Endothelial cell of umbilical vein (primary cell): ENCODE data around the gene DPF3. TPM values are rescaled to one million over a fixed set of nuclear protein-coding genes. Genes with fewer than 3 reads are reported as not detected.

Experiments used
- BruUV-seq: library from RNA; stranded (reverse); fragments of 400-500 nt; replicated peaks from 2 replicates; lab custom pipeline; 2021; lab: Mats Ljungman, UMichigan
- CTCF ChIA-PET: fragments of 300-600, 350-600 bp; sonication (Branson Sonifier 250); formaldehyde crosslinking; loops from one replicate; lab custom pipeline; 2021; ENCODE audit warnings: antibody characterized with exemption, inconsistent platforms; lab: Charles Lee
- POLR2A ChIA-PET: fragments of 300-600, 350-600 bp; sonication (Branson Sonifier 250); formaldehyde crosslinking; loops from one replicate; lab custom pipeline; 2021; ENCODE audit warnings: antibody characterized with exemption, inconsistent platforms; lab: Charles Lee
- DNase-seq: peaks from one replicate; pipeline ENCODE4 v3.0.0-alpha.2; 2011; ENCODE audit warnings: low read depth, low spot score
- FAIRE-seq: peaks from 2 replicates; lab custom pipeline; 2011; peaks lifted over from hg19 to GRCh38; lab: Jason Lieb, UNC
- H2AFZ ChIP-seq: 2 replicates; pipeline ENCODE4 v1.6.0; 2012; ENCODE audit warnings: low read depth, low read length, control low read depth, inconsistent platforms
- H3K27ac ChIP-seq: 2 replicates; pipeline ENCODE4 v1.5.1; 2011; ENCODE audit warnings: low read depth, mild to moderate bottlenecking, control low read depth, low read length, moderate library complexity; ENCODE audit not compliant: insufficient read depth
- H3K27me3 ChIP-seq, 2 experiments: 2 replicates each; pipeline versions ENCODE4 v1.6.0 to v1.6.1; 2011; ENCODE audit warnings: low read length in 2 of 2, mixed read lengths in 1 of 2; ENCODE audit not compliant: control insufficient read depth in 2 of 2, insufficient read depth in 2 of 2
- H3K36me3 ChIP-seq, 2 experiments: 2 replicates in 1 of 2; 3 replicates in 1 of 2; pipeline ENCODE4 v1.5.1; 2011; ENCODE audit warnings: low read length in 2 of 2, mild to moderate bottlenecking in 1 of 2, moderate library complexity in 1 of 2; ENCODE audit not compliant: control insufficient read depth in 2 of 2, insufficient read depth in 2 of 2; ENCODE audit errors: extremely low read depth in 1 of 2
- H3K4me1 ChIP-seq: 3 replicates; pipeline ENCODE4 v1.5.1; 2011; ENCODE audit warnings: mild to moderate bottlenecking, low read length; ENCODE audit not compliant: control insufficient read depth, insufficient read depth; ENCODE audit errors: extremely low read depth
- H3K4me2 ChIP-seq: 2 replicates; pipeline ENCODE4 v1.6.1; 2011; ENCODE audit warnings: low read length, control low read depth, mixed read lengths; ENCODE audit not compliant: insufficient read depth
- H3K4me3 ChIP-seq, 3 experiments: fragments of 200-600 bp in 1 of 3; sonication (generic), shearing (Covaris generic) in 1 of 3; replicated peaks in 1 of 3; 2 replicates each; pipeline ENCODE4 v1.5.1; 2011 to 2016; ENCODE audit warnings: control low read depth in 3 of 3, low read length in 3 of 3, mild to moderate bottlenecking in 2 of 3, inconsistent platforms in 1 of 3, low read depth in 1 of 3, moderate library complexity in 1 of 3; ENCODE audit not compliant: insufficient read depth in 1 of 3
- H3K79me2 ChIP-seq: 2 replicates; pipeline ENCODE4 v1.6.0; 2012; ENCODE audit warnings: low read length, inconsistent platforms; ENCODE audit not compliant: control insufficient read depth, insufficient read depth
- H3K9ac ChIP-seq: replicated peaks from 2 replicates; pipeline ENCODE3; 2011; ENCODE audit warnings: low read length, control low read depth; ENCODE audit not compliant: insufficient read depth; ENCODE audit errors: extremely low read depth
- H3K9me1 ChIP-seq: replicated peaks from 3 replicates; pipeline ENCODE4 v1.6.0; 2011; ENCODE audit warnings: mild to moderate bottlenecking, low read length; ENCODE audit not compliant: control insufficient read depth, insufficient read depth; ENCODE audit errors: extremely low read depth
- H3K9me3 ChIP-seq: replicated peaks from 2 replicates; pipeline ENCODE4 v1.5.1; 2012; ENCODE audit warnings: low read length, inconsistent platforms; ENCODE audit not compliant: control insufficient read depth, insufficient read depth
- H4K20me1 ChIP-seq: replicated peaks from 2 replicates; pipeline ENCODE3; 2011; ENCODE audit warnings: mild to moderate bottlenecking, low read length; ENCODE audit not compliant: control insufficient read depth, insufficient read depth; ENCODE audit errors: extremely low read depth
- CTCF ChIP-seq, 2 donors: IDR thresholded peaks; 1 replicate in 1 of 2; 2 replicates in 1 of 2; pipeline ENCODE4 v1.5.1; 2011; ENCODE audit warnings: low read length in 2 of 2, mild to moderate bottlenecking in 2 of 2, moderate library complexity in 2 of 2, control low read depth in 1 of 2, inconsistent platforms in 1 of 2, low read depth in 1 of 2; ENCODE audit not compliant: insufficient read depth in 1 of 2; ENCODE audit errors: extremely low read depth in 1 of 2
- EZH2 ChIP-seq: IDR thresholded peaks from 2 replicates; pipeline ENCODE4 v1.6.1; 2012; ENCODE audit warnings: borderline replicate concordance, low read depth, mild to moderate bottlenecking, moderate library complexity, low read length, inconsistent platforms; ENCODE audit not compliant: severe bottlenecking
- FOS ChIP-seq: IDR thresholded peaks from 2 replicates; pipeline ENCODE4 v1.6.1; 2011; ENCODE audit warnings: mild to moderate bottlenecking, low read length, moderate library complexity, borderline replicate concordance; ENCODE audit not compliant: insufficient read depth
- GATA2 ChIP-seq: IDR thresholded peaks from 2 replicates; pipeline ENCODE4 v1.7.0; 2011; ENCODE audit warnings: low read depth, mild to moderate bottlenecking, moderate library complexity, mixed read lengths, low read length; ENCODE audit not compliant: insufficient read length, insufficient read depth
- JUN ChIP-seq: IDR thresholded peaks from 2 replicates; pipeline ENCODE4 v1.6.1; 2011; ENCODE audit warnings: borderline replicate concordance, low read depth; ENCODE audit not compliant: insufficient read length, insufficient read depth
- MAX ChIP-seq: IDR thresholded peaks from 2 replicates; pipeline ENCODE4 v1.6.1; 2011; ENCODE audit not compliant: insufficient read depth, insufficient read length
- MYC ChIP-seq: IDR thresholded peaks from one replicate; pipeline ENCODE4 v1.6.1; 2011; ENCODE audit warnings: mild to moderate bottlenecking, low read depth, low read length
- POLR2A ChIP-seq: IDR thresholded peaks from 2 replicates; pipeline ENCODE4 v1.6.1; 2012; ENCODE audit warnings: low read depth, mild to moderate bottlenecking, control low read depth, low read length
- POLR2AphosphoS5 ChIP-seq: IDR thresholded peaks from 2 replicates; pipeline ENCODE4 v1.6.1; 2012; ENCODE audit warnings: low read depth, mild to moderate bottlenecking, control low read depth, low read length, moderate library complexity; ENCODE audit not compliant: insufficient read depth
- dilution Hi-C: fragments of 300-500 bp; cut with MboI; formaldehyde crosslinking; loops from one replicate; pipeline ENCODE4 v1.15.0; 2019; ENCODE audit warnings: low sequenced_read_pairs; ENCODE audit not compliant: extremely low pct_ligation_motif_present
- intact Hi-C: fragments of 100-400 bp; cut with micrococcal nuclease; formaldehyde crosslinking; loops from one replicate; pipeline ENCODE4 v1.10.0; 2022
- polyA plus RNA-seq, 4 experiments: library from polyadenylated mRNA; depleted of rRNA in 3 of 4; stranded (reverse) in 3 of 4; unstranded in 1 of 4; fragments of >200 nt; gene quantifications; 2 replicates each; pipeline versions ENCODE4 v1.2.1 to v1.2.3, GENCODE V29; 2011 to 2012; ENCODE audit warnings: missing spikeins in 1 of 4
- total RNA-seq: library from RNA; stranded (reverse); gene quantifications from 2 replicates; pipeline ENCODE4 v1.2.3, GENCODE V29; 2021

DPF3 gene
- total and polyA plus RNA-seq, 2 donors (not counting 3 experiments of a cell fraction or from before 2014, with no cell fraction given): 2.4 to 3.5 TPM

GRCh38 chr14:72722201-72722785 is 171.6 kb downstream of the DPF3 start:
- DNase-seq (no peak), FAIRE-seq (no peak)
- no peaks in the 10 kb centered on the region for H3K27me3 ChIP-seq
- peaks cover 3% of the 10 kb centered on the region for H3K4me1 ChIP-seq
- no peaks in the 10 kb centered on the region for H3K9me3 ChIP-seq
- intact Hi-C loops: no loop called here
- no peak overlapping the region for H3K4me3 ChIP-seq
- no peaks in the 10 kb centered on the region for H3K36me3 ChIP-seq
- no peaks in the 10 kb centered on the region for H4K20me1 ChIP-seq
- dilution Hi-C loops: no loop called here
- H3K4me2 ChIP-seq: no peak overlapping the region
- CTCF ChIA-PET: no interaction called here
- no peak overlapping the region for H3K9ac ChIP-seq
- no peak overlapping the region for H3K27ac ChIP-seq
- no peaks in the 10 kb centered on the region for H3K9me1 ChIP-seq
- H3K79me2 ChIP-seq: no peaks in the 10 kb centered on the region
- POLR2A ChIA-PET: no interaction called here
- TF ChIP-seq CTCF (IDR thresholded peaks at IDR 0.05; ENCODE audit: extremely low read depth in 1 of 2, insufficient read depth in 1 of 2, low read depth in 1 of 2, low read length in 2 of 2): no peak
- no peak for TF ChIP-seq FOS
- TF ChIP-seq MAX: no peak
- TF ChIP-seq POLR2AphosphoS5: no peak
- no peak for TF ChIP-seq POLR2A
- TF ChIP-seq JUN: no peak
- no peak for TF ChIP-seq EZH2
- TF ChIP-seq GATA2: no peak
- no peak for TF ChIP-seq MYC
- H2AFZ ChIP-seq: no peak overlapping the region
- BruUV-seq: no TSS peak
